Left hindlimb (tissue), 1 donor: ENCODE data around the gene TTC24.
"Not testable (repeated sequence)": the region's sequence is repeated elsewhere in the genome, so short reads cannot be mapped to it uniquely, and the experiment has no call there.

Experiments used
- DNase-seq: peaks from one replicate; pipeline ENCODE4 v3.0.0-alpha.2; 2018

The TTC24 gene

DNA sequence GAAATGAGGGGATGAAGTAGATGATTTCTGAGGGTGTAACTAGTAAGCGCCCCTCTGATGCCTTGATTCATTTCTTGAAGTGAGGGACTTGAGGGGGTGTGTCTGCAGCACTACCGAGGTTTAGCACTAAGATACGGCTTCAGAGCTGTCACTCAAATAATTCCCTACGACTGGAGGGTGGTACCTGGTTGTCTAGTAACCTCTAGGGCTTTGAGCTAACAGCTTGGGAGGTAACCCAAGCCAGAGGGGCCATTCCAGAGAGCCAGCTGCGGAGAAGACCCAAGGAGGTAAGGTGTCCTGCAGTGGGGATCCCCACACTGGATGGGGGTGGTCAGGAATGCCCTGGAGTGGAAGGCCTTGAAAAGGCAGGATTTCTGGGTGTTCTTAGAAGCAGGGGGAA lies at the start of gene TTC24:
TSS of gene TTC24 (plus strand) at position 252 of the 400 bp plus-strand sequence. CDS start 1,642 bp downstream, outside the sequence.
- no peak for DNase-seq

DNA sequence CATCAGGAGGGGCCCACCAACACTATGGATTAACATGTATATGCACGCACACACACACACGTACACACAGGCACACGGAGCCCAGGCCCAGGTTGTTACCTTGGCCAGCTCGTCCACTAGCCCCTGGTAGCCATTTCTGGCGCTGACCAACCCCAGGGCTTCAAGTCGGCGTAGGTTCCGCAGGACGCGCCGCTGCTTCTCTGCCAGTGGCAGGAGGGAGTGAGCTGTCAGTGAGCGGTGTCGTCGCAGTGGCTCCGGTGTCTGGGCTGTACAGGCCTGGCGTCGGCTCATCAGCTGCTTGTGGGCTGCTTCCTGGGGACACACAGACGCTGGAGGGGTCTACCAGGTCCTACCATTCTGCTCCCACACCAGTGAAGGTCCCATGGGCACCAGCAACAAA lies 49.5 kb upstream of the TTC24 start:
- no peak for DNase-seq

DNA sequence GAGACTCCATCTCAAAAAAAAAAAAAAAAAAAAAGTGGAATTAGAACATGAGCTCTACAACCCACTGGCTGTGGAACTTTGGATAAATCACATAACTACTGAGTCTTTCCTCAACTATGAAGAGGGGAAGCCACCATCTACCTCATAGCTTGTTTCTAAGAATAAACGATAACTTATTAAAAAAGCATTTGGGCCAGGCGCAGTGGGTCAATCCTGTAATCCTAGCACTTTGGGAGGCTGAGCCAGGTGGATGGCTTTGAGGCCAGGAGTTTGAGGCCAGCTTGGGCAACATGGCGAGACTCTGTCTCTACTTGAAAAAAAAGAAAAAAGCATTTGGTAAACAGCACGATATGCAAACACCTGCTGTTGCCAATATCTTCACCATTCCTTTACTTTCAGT lies 47.1 kb upstream of the TTC24 start:
- no peak for DNase-seq

DNA sequence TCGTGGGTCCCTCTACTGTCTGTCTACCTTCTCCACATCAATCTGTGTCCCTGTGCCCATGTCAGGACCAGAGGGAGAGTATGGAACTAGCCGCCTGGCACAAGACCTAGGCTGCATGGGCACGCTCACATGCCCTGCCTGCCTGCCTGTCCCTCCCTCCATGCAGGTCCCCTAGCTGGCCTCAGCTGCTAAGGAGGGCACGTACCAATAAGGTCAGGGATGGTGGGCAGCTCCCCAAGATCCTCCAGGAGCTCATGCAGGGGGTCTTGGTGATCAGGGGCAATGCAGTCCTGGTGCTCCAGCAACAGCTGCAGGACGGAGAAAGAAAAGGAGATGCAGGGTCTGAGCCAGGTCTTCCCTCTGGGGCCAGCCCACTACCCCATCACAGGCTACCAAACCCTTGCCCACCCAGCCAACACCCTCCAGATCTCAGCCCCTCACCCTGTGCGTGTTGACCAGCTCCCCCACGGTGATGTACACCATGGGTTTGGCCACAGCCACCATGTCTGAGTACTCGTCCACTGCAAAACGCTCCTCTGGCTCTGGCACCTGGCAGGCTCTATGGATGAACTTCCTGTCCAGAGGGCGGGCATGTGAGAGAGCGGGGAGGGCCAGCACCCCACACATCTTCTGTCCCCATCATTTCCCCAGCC lies 45.8 kb upstream of the TTC24 start:
- DNase-seq: no peak

DNA sequence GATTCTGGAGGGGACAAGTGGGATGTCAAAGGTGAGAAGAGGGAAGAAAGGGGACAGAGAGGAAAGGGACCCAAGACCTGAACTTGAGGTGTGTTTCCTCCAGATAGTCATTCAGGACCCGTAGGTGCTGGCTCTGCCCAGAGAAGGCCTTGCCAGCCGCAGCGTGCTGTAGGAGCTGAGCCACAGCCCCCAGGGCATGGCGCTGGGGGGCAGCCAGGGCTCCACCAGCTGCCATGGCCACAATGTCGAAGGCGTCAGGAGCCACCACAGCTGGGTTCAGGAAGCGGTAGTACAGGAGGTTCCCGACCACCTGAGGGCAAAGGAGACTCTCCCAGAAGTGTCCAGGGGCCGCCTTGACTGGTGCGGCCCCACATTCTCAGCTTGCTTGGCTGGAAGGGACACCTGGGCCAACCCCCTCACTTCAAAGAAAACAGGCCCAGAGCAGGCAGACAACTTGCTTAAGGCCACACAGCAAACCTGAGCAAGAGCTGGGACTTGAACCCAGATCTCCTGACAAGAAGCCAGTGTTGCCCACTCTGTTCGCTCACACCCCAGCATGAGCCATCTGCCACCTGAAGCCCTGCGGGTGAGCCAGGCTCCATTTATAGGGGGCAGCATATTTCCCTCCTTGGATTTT lies 45.0 kb upstream of the TTC24 start:
- DNase-seq: no peak

DNA sequence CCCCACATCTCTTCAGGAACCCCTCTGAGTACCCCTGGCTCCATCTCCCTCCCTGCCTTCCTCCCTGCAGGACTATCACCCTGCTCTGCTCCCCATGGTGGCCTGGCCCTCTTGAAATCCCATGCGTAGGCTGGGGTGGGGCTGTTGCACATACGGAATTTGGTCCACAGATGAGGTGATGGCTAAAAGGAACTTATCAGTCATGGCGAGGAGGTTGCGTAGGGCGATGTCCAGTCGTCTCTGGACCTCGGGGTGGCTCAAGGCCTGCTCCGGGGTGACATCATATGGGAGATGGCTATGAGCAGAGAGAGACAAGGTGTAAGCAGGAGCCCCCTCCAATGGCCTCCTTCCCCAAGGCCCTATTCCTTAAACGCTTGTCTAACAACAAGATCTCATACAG lies 42.5 kb upstream of the TTC24 start:
- no peak for DNase-seq

DNA sequence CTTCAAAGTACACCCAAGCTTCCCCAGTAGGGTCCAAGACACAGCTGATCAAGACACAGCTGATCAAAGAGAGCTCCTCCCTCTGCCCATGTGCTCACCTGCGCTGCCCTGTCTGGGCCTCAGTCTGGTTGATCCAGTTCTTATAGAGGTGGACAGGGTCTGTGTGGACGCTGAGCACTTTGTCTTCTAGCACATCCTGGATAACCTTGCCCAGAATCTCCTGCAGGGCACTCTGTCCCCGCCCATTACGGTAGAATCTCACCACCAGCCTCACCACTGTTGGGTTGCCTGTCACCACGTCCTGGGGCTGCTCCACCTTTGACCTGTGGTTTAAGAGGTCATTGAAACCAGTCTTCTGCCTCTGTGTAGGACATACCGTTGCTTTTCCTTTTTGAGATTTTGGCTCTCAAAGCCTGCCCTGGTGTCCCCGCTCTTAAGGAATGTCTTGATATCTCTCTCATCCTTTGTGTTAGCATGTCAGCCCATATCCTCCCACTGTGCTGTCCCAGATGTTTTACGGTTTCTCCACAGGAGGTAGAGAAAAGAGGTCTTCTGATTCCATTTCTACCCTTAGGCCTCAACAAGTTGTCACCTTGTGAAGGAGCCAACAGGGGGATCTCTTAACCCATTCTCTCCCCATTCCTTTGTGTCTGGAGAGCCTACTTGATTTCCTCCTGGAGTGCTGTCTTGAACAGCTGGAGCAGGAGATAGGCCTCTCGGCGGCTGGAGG lies 40.6 kb upstream of the TTC24 start:
- DNase-seq: no peak

DNA sequence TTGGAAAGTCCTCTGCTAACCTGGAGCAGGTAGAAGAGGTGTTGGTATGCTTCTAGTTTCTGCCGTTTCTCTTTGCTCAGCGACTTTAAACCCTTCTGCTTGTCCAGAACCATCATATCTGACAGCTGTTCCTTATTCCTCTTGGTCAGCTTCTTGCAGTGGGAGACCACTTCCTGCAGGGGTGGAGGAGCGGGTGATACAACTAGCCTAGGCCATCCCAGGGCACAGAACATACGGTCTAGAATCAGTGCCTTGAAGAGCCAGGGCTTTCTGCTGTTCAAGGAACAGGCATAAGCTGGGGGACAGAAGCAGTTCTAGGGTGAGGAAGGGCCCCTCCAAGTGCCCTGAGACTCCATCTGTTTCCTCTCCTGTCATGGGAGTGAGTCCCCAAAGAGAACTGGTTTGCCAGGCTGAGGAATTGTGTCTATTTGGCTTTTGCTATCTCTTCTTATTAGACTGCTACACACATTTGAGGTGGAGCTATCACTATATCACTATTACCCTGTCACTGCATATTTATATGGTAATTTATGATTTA lies 39.6 kb upstream of the TTC24 start:
- DNase-seq: no peak

DNA sequence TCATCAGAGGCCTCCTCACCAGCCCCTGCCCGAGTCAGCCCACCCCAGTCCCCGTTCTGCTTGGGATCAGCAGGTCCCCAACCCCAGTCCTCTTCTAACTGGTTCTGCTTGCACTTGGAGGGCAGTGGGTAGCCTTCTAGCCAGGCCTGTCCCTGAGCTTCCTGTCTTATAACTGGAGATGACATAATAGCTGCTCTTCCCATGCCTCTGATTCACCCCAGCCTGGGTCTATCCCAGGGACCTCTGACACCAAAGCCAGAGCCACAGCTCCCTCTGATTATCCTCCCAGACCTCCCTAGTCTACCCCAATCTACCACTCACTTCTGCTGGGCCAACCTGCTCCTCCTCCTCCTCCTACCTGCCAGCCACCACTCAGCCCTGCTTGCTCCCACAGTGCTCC lies 38.6 kb upstream of the TTC24 start:
- DNase-seq: no peak

DNA sequence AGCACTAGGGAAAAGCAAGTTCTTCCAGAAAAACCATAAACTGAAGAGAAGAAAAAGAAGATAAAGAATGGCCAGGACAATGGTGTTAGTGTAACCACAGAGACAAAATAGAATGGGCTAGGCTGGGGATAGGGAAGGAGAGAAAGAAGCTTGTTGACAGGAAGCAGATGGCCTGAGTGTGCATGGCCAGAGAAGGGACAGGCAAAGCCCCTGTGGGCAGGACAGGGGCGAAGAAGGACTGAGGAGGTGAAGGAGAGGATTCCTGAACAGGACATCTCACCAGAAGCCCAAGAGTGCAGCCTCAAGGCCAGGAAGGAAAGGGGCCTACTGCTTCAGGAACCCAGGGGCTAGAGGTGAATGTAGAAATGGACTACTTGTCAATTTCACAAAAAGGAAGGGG lies 36.5 kb upstream of the TTC24 start:
- DNase-seq: no peak

DNA sequence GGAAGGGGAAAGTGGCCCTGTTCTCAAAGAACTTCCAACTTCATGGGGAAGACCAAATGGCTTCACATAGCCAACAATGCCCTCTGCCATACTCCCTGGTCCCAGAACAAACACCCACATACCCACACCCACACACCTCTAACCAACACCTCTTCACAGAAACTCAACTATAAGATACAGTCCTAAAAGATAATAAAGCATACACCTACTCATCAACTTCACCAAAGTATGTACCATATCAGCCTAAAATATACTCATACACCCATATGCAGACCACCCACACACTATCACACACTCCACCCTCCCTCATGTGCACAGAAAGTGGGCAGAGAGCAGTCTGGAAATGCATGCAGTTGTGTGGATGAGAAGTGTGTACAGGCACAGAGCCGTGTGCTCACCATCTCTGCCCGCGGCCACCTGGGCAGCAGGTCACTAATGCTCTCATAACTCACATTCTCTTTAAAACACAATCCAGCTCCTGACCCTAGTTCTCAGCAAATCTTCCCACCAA lies 34.9 kb upstream of the TTC24 start:
- no peak for DNase-seq

DNA sequence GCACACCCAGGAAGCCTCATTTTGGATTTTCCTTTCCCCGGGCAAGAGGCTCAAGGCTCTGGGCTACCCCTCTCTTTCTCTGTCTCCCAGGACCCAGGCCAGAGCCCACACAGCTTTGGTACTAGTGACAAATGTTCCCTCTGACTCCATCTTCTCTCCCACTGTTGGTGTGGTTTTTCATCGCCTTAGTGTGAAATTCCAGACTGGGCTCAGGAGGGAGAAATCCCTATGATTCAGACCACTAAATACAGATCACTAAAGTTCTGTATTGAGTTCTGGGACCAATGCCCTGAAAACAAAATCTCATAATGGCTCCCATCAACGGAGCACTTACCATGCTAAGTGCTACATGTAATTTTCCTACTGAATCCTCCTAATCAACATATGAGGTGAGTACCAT lies 33.3 kb upstream of the TTC24 start:
- no peak for DNase-seq

DNA sequence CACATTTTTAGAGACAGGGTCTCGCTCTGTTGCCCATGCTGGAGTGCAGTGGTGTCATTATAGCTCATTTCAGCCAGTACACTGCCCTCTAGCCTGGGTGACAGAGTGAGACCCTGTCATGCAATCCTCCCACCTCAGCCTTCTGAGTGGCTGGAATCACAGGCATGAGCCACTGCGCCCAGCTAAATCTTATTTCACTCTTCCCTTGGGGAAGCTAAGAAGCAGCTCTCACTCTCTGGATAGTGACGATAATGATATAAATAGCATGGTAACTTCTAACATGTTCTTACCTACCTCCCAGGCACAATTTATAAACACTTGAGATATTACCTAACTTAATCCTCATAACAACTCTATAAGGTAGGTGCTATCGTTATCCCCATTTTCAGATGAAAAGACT lies 32.1 kb upstream of the TTC24 start:
- no peak for DNase-seq

DNA sequence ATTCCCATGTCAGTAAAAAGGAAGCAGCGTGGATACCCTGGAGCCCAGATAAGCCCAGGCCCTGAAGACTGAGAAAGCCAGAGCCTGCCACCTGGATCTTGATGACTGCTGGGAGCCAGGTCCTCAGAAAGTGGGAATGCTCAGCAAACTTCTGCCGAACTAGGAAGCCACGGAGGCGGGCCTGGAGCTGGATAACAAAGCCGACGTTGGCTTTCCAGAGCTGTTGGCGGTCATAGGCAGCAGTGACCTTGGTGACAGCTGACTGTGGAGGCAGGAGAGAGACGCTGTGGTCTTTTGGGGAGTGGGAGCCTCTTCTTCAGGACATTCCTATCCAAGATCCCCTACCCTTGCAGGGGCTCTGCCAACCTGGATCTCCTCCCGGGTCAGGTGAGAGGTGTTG lies 31.5 kb upstream of the TTC24 start:
- DNase-seq: no peak

DNA sequence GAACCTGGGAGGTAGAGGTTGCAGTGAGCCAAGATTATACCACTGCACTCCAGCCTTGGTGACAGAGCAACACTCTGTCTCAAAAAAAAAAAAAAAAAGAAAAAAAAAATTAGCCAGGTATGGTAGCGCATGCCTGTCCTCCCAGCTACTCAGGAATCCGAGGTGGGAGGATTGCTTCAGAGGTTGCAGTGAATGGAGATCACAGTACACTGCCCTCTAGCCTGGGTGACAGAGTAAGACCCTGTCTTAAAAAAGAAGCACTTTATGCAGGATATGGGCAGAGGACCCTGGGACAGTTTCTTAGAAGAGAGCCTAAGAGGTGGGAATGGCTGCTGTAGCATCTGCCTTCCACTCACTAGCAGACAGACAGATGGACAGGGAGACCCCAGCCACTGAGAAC lies 30.1 kb upstream of the TTC24 start:
- DNase-seq: no peak

DNA sequence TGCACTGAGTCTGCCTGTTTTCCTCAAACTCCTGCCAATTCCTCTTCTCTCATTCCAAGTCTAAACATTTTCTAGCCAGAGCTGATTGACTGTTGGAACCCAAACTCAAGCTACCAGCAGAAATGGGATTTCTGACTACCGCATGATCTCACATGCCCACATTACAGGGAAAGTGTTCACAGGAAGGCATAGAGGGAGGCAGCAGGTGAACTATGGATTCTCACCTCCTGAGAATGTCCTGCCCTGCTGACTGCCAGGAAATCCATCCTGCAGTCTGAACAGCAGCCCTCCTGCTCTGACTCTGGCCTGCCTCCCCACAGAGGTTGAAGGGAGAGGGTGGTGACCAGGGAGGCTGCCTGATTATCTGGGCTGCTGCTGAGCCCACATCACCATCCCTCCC lies 29.7 kb upstream of the TTC24 start:
- no peak for DNase-seq

DNA sequence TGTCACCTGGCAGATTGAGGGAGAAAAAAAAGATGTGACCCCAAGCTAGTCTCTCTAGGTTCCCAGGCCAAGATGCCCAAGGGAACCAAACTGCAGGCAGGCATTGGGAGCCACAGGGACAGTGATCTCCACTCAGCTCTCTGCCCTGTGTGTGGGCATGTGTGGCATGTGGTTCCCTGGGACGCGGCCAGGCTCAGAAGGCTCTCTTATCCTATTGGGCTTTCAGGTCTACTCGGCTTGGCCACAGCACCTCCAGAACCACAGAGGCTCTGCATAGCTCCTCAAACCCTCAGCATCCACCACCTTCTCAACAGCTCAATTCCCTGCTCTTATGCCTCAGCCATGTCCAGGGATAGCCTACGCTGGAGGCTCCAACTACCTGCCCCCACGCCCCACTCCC lies 29.2 kb upstream of the TTC24 start:
- DNase-seq: no peak

DNA sequence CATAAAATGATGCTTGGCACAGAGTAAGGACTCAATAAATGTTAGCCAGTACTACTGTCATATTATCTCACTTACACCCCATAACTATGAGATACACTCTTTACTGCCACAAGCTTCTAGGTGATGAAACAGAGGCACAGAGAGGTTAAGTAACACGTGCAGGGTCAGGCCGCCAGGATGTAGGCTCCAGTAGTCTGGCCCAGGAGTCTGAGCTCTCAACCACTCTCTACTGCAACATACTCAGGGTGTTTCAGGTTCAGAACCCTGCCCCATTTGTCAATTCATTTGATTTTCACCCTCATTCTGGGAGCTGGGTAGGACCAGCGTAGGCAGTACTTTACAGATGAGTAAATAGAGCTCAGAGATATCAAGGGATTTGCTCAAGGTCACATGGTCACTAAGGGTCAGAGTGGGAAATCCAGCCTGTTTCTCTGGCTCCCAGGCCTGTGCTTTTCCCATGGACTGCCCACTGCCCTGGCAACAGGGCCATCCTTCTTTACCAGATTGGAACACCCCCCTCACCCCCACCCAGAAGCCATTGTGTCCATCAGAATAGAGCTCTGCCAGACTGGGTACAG lies 28.4 kb upstream of the TTC24 start:
- DNase-seq: no peak

DNA sequence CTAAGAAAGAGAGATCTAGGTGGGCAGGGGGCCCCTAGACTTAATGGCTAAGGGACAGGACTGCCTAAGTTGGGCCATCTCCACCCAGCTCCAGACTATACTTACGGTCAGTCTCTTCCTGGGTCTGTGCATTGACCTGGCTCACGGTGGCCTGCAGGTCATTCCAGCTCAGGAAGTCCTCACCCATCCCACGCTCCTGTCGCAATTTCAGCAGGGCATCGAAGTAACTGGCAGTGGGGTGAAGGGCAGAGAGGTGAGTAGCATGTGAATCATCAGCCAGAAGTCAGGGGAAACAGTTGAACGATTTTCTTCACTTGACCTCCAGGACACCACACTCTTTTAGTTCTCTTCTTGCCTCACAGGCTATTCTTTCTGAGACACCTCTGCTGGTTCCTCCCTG lies 27.7 kb upstream of the TTC24 start:
- DNase-seq: no peak

DNA sequence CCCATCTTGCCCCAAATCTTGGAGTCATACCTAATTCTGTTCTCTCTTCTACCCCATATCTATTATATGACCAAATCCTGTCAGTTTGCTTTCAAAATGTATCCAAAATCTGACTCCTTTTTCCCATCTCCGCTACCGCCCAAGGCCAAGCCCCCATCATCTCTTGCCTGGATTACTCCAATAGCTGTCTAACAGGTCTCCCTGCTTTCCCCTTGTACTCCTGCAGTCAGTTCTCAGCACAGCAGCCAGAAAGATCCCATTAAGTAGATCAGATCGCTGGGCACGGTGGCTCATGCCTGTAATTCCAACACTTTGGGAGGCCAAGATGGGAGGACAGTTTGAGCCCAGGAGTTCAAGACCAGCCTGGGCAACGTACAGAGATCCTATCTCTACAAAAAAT lies 27.0 kb upstream of the TTC24 start:
- DNase-seq: no peak

DNA sequence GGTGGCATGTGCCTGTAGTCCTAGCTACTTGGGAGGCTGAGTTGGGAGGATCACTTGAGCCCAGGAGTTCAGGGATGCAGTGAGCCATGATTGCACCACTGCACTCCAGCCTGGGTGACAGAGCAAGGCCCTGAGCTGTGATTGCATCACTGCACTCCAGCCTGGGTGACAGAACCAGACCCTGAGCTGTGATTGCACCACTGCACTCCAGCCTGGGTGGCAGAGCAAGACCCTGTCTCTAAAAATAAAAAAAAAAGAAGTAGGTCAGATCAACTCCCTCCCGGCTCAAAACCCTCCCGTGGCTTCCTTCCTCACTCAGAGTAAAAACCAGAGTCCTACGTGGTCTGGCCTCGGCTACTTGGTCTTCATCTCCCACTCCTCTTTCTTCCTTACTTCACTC lies 26.6 kb upstream of the TTC24 start:
- DNase-seq: not testable (repeated sequence)

DNA sequence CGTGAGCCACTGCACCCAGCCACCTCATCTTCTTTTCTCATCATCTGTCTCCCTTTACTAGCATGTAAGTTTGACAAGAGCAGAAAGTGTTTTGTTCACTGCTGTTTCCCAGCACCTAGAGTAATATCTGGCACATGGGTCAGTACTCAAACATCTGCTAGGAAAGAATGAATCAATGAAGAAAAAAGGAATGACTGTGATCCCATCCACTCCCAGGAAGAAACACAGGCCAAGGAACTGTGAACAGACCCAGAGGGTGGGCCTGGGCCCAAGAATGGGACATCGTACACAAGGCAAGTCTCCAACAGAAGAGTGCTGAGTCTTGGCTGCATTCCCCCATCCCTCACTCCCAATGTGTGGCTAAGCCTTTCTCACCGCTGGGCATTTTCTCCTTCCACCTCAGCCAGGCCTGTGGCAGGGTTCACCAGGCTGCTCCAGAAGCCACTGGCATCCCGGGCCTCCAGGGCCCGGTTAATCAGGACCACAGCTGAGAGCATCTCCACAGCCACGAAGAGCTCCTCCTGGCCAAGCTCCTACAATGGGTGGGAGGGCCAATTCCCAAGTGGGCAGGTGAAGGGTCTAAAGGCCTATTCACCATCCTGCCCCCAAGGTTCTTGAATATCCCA lies 25.6 kb upstream of the TTC24 start:
- no peak for DNase-seq

DNA sequence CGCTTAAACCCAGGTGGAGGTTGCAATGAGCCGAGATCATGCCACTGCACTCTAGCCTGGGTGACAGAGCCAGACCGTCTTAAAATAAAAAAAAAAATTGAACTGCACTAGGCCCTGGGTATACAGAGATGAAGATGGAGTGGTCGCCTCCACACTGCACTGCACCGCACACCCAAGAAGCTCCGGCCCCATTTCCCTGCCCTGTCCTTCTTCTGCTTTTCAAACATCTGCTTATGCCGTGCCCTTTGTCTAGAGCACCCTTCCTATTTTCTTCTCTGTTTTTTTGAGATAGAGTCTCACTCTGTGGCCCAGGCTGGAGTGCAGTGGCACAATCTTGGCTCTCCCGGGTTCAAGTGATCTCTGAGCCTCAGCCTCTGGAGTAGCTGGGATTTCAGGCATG lies 24.6 kb upstream of the TTC24 start:
- no peak for DNase-seq
